Cardiac muscle cell (in vitro differentiated cells and primary cell): ENCODE measurements around the gene LOXL4. TPM values are rescaled to one million over a fixed set of nuclear protein-coding genes. Genes with fewer than 3 reads are reported as not detected.

Experiments used
- DNase-seq, 2 donors: peaks; one replicate each; pipeline versions ENCODE4 v3.0.0 to v3.0.0-alpha.2; 2010 to 2017; ENCODE audit warnings: low read depth in 1 of 2, low spot score in 1 of 2
- H3K27ac ChIP-seq: fragments of 200-600 bp; sonication (generic); 2 replicates; pipeline ENCODE4 v1.5.1; 2016
- H3K27me3 ChIP-seq: fragments of 200-600 bp; sonication (generic); 2 replicates; pipeline ENCODE4 v1.6.0; 2016; ENCODE audit warnings: control low read depth
- H3K36me3 ChIP-seq: fragments of 200-600 bp; sonication (generic); 2 replicates; pipeline ENCODE4 v1.5.1; 2016; ENCODE audit warnings: control low read depth
- H3K4me1 ChIP-seq: fragments of 200-600 bp; sonication (generic); 2 replicates; pipeline ENCODE4 v1.8.1; 2017; ENCODE audit warnings: low read depth, mild to moderate bottlenecking, mixed run types
- H3K4me3 ChIP-seq: fragments of 200-600 bp; sonication (generic); 2 replicates; pipeline ENCODE4 v1.5.1; 2016; ENCODE audit warnings: mild to moderate bottlenecking
- H3K9me3 ChIP-seq: fragments of 200-600 bp; sonication (generic); 2 replicates; pipeline ENCODE4 v1.5.1; 2017; ENCODE audit warnings: low read depth, mild to moderate bottlenecking, control low read depth
- CTCF ChIP-seq: IDR thresholded peaks from 2 replicates; pipeline ENCODE4 v1.5.1; 2012; ENCODE audit warnings: low read depth, mild to moderate bottlenecking, low read length
- polyA plus RNA-seq: library from polyadenylated mRNA; unstranded; fragments of >200 nt; fragmentation: Nextera tagmentation; extraction: Ambion mirVana; gene quantifications from 2 replicates; pipeline ENCODE4 v1.2.1, GENCODE V29; 2016
- total RNA-seq: library from RNA; depleted of rRNA; stranded (reverse); fragments of >200 nt; gene quantifications from 2 replicates; pipeline ENCODE4 v1.2.3, GENCODE V29; 2016

The LOXL4 gene
- total and polyA plus RNA-seq, 2 experiments from 2014 or later, result 3.1 to 10.9 TPM

- TF ChIP-seq CTCF, result no peak
- no peaks in the 10 kb centered on the region for H3K9me3 ChIP-seq
- no peak for DNase-seq
- no peaks in the 10 kb centered on the region for H3K27me3 ChIP-seq
- H3K4me1 ChIP-seq, result no peaks in the 10 kb centered on the region
- H3K4me3 ChIP-seq, result no peak overlapping the region
- H3K36me3 ChIP-seq, result no peaks in the 10 kb centered on the region
- H3K27ac ChIP-seq, result no peak overlapping the region
These were observed 32.7 kb upstream of the LOXL4 start for GRCh38 chr10:98300526-98301229.

- peak; percentile 48 to 69 for DNase-seq
- Histone ChIP-seq H3K4me1 (no peaks in the 10 kb centered on the region), H3K27ac (no peak overlapping the region), H3K36me3 (no peaks in the 10 kb centered on the region), H3K27me3 (no peaks in the 10 kb centered on the region), H3K4me3 (no peak overlapping the region), H3K9me3 (no peaks in the 10 kb centered on the region)
- TF ChIP-seq CTCF, result no peak
These were observed 31.3 kb upstream of the LOXL4 start for GRCh38 chr10:98299341-98299740.

GRCh38 chr10:98296524-98296923 lies 28.5 kb upstream of the LOXL4 start:
- no peaks in the 10 kb centered on the region for H3K36me3 ChIP-seq
- peak in 1 of 2 donors; percentile 24 for DNase-seq
- no peak overlapping the region for H3K4me3 ChIP-seq
- no peak for TF ChIP-seq CTCF
- no peaks in the 10 kb centered on the region for H3K4me1 ChIP-seq
- no peak overlapping the region for H3K27ac ChIP-seq
- H3K9me3 ChIP-seq, result no peaks in the 10 kb centered on the region
- no peaks in the 10 kb centered on the region for H3K27me3 ChIP-seq

GRCh38 chr10:98295907-98296306 lies 27.9 kb upstream of the LOXL4 start:
- no peaks in the 10 kb centered on the region for H3K9me3 ChIP-seq
- no peaks in the 10 kb centered on the region for H3K4me1 ChIP-seq
- DNase-seq, result peak in 1 of 2 donors; percentile 45
- H3K4me3 ChIP-seq, result no peak overlapping the region
- no peaks in the 10 kb centered on the region for H3K36me3 ChIP-seq
- H3K27ac ChIP-seq, result no peak overlapping the region
- no peaks in the 10 kb centered on the region for H3K27me3 ChIP-seq
- no peak for TF ChIP-seq CTCF

- Histone ChIP-seq H3K36me3 (no peaks in the 10 kb centered on the region), H3K27me3 (no peaks in the 10 kb centered on the region), H3K4me1 (no peaks in the 10 kb centered on the region), H3K9me3 (no peaks in the 10 kb centered on the region), H3K27ac (no peak overlapping the region), H3K4me3 (no peak overlapping the region)
- DNase-seq, result no peak
- no peak for TF ChIP-seq CTCF
These were observed 27.4 kb upstream of the LOXL4 start for GRCh38 chr10:98295401-98295811.

- Histone ChIP-seq H3K9me3 (no peaks in the 10 kb centered on the region), H3K4me1 (no peaks in the 10 kb centered on the region), H3K27me3 (no peaks in the 10 kb centered on the region), H3K27ac (no peak overlapping the region), H3K36me3 (no peaks in the 10 kb centered on the region), H3K4me3 (no peak overlapping the region)
- no peak for TF ChIP-seq CTCF
- no peak for DNase-seq
These were observed 26.3 kb upstream of the LOXL4 start for GRCh38 chr10:98294270-98294627.
